HEK293 (cell line): ENCODE data around the gene GARIN5B.

ENCODE experiments used
- CTCF ChIP-seq: fragments of 450-650 bp; formaldehyde crosslinking; IDR thresholded peaks from 2 replicates; pipeline ENCODE4 v1.5.1; 2016; ENCODE audit warnings: missing biosample characterization, missing genetic modification characterization
- FEZF1 ChIP-seq: fragments of 450-650 bp; formaldehyde crosslinking; IDR thresholded peaks from 2 replicates; pipeline ENCODE4 v1.5.1; 2016; ENCODE audit warnings: missing biosample characterization, missing genetic modification characterization
- KLF10 ChIP-seq: fragments of 450-650 bp; IDR thresholded peaks from 2 replicates; pipeline ENCODE4 v1.5.1; 2018; ENCODE audit warnings: missing biosample characterization, mild to moderate bottlenecking, missing genetic modification characterization
- MYNN ChIP-seq: fragments of 450-650 bp; formaldehyde crosslinking; IDR thresholded peaks from 2 replicates; pipeline ENCODE4 v1.5.1; 2016; ENCODE audit warnings: missing biosample characterization, missing genetic modification characterization, borderline replicate concordance
- OVOL3 ChIP-seq: fragments of 450-650 bp; formaldehyde crosslinking; IDR thresholded peaks from 2 replicates; pipeline ENCODE4 v1.5.1; 2016; ENCODE audit warnings: missing biosample characterization, missing genetic modification characterization
- SCRT2 ChIP-seq: fragments of 450-650 bp; formaldehyde crosslinking; IDR thresholded peaks from 2 replicates; pipeline ENCODE4 v1.5.1; 2016; ENCODE audit warnings: missing biosample characterization, missing genetic modification characterization
- SP3 ChIP-seq: fragments of 450-650 bp; formaldehyde crosslinking; IDR thresholded peaks from 2 replicates; pipeline ENCODE4 v1.5.1; 2016; ENCODE audit warnings: missing biosample characterization, missing genetic modification characterization
- YY2 ChIP-seq: fragments of 450-650 bp; formaldehyde crosslinking; IDR thresholded peaks from 2 replicates; pipeline ENCODE4 v1.5.1; 2016; ENCODE audit warnings: missing biosample characterization, missing genetic modification characterization
- ZBTB44 ChIP-seq: fragments of 450-650 bp; IDR thresholded peaks from 2 replicates; pipeline ENCODE4 v1.5.1; 2018; ENCODE audit warnings: missing biosample characterization, mild to moderate bottlenecking, missing genetic modification characterization
- ZBTB48 ChIP-seq: fragments of 450-650 bp; formaldehyde crosslinking; IDR thresholded peaks from 2 replicates; pipeline ENCODE4 v1.5.1; 2016; ENCODE audit warnings: missing biosample characterization, missing genetic modification characterization
- ZFP69B ChIP-seq: fragments of 450-650 bp; formaldehyde crosslinking; IDR thresholded peaks from 2 replicates; pipeline ENCODE4 v1.5.1; 2016; ENCODE audit warnings: missing biosample characterization, missing genetic modification characterization
- ZNF133 ChIP-seq: fragments of 450-650 bp; formaldehyde crosslinking; IDR thresholded peaks from 2 replicates; pipeline ENCODE4 v1.5.1; 2016; ENCODE audit warnings: missing biosample characterization, missing genetic modification characterization
- ZNF148 ChIP-seq: fragments of 450-650 bp; formaldehyde crosslinking; IDR thresholded peaks from 2 replicates; pipeline ENCODE4 v1.5.0; 2017; ENCODE audit warnings: missing biosample characterization, missing genetic modification characterization, borderline replicate concordance
- ZNF169 ChIP-seq: fragments of 450-650 bp; formaldehyde crosslinking; IDR thresholded peaks from 2 replicates; pipeline ENCODE4 v1.5.1; 2016; ENCODE audit warnings: missing biosample characterization, missing genetic modification characterization
- ZNF175 ChIP-seq: fragments of 450-650 bp; formaldehyde crosslinking; IDR thresholded peaks from 2 replicates; pipeline ENCODE4 v1.5.1; 2016; ENCODE audit warnings: missing biosample characterization, missing genetic modification characterization
- ZNF2 ChIP-seq: fragments of 450-650 bp; formaldehyde crosslinking; IDR thresholded peaks from 2 replicates; pipeline ENCODE4 v1.5.1; 2016; ENCODE audit warnings: missing biosample characterization, missing genetic modification characterization
- ZNF214 ChIP-seq: fragments of 450-650 bp; formaldehyde crosslinking; IDR thresholded peaks from 2 replicates; pipeline ENCODE4 v1.5.1; 2017; ENCODE audit warnings: missing biosample characterization, mild to moderate bottlenecking, missing genetic modification characterization, borderline replicate concordance
- ZNF221 ChIP-seq: fragments of 450-650 bp; formaldehyde crosslinking; IDR thresholded peaks from 2 replicates; pipeline ENCODE4 v1.5.1; 2017; ENCODE audit warnings: missing biosample characterization, missing genetic modification characterization, borderline replicate concordance
- ZNF223 ChIP-seq: fragments of 450-650 bp; formaldehyde crosslinking; IDR thresholded peaks from 2 replicates; pipeline ENCODE4 v1.5.1; 2016; ENCODE audit warnings: missing biosample characterization, missing genetic modification characterization
- ZNF23 ChIP-seq: fragments of 450-650 bp; formaldehyde crosslinking; IDR thresholded peaks from 2 replicates; pipeline ENCODE4 v1.5.1; 2016; ENCODE audit warnings: missing biosample characterization, missing genetic modification characterization, borderline replicate concordance
- ZNF324 ChIP-seq: fragments of 450-650 bp; formaldehyde crosslinking; IDR thresholded peaks from 2 replicates; pipeline ENCODE4 v1.5.1; 2016; ENCODE audit warnings: missing biosample characterization, missing genetic modification characterization
- ZNF341 ChIP-seq: fragments of 450-650 bp; formaldehyde crosslinking; IDR thresholded peaks from 2 replicates; pipeline ENCODE4; 2016; ENCODE audit warnings: low read depth, missing biosample characterization, missing genetic modification characterization
- ZNF362 ChIP-seq: fragments of 450-650 bp; formaldehyde crosslinking; IDR thresholded peaks from 2 replicates; pipeline ENCODE4 v1.5.1; 2016; ENCODE audit warnings: missing biosample characterization, missing genetic modification characterization
- ZNF398 ChIP-seq: fragments of 450-650 bp; formaldehyde crosslinking; IDR thresholded peaks from 2 replicates; pipeline ENCODE4 v1.5.1; 2017; ENCODE audit warnings: missing biosample characterization, missing genetic modification characterization
- ZNF449 ChIP-seq: fragments of 450-650 bp; formaldehyde crosslinking; IDR thresholded peaks from 2 replicates; pipeline ENCODE4 v1.5.1; 2017; ENCODE audit warnings: missing biosample characterization, mild to moderate bottlenecking, missing genetic modification characterization, moderate library complexity
- ZNF48 ChIP-seq: fragments of 450-650 bp; formaldehyde crosslinking; IDR thresholded peaks from 2 replicates; pipeline ENCODE4 v1.5.1; 2016; ENCODE audit warnings: missing biosample characterization, missing genetic modification characterization
- ZNF488 ChIP-seq: fragments of 450-650 bp; formaldehyde crosslinking; IDR thresholded peaks from 2 replicates; pipeline ENCODE4 v1.5.1; 2016; ENCODE audit warnings: missing biosample characterization, missing genetic modification characterization
- ZNF510 ChIP-seq: fragments of 450-650 bp; formaldehyde crosslinking; IDR thresholded peaks from 2 replicates; pipeline ENCODE4 v1.5.1; 2018; ENCODE audit warnings: mild to moderate bottlenecking, missing genetic modification characterization, missing biosample characterization; ENCODE audit not compliant: insufficient replicate concordance
- ZNF600 ChIP-seq: fragments of 450-650 bp; formaldehyde crosslinking; IDR thresholded peaks from 2 replicates; pipeline ENCODE4 v1.5.1; 2016; ENCODE audit warnings: missing biosample characterization, missing genetic modification characterization
- ZNF626 ChIP-seq: fragments of 450-650 bp; sonication (Bioruptor Pico); formaldehyde crosslinking; IDR thresholded peaks from 2 replicates; pipeline ENCODE4 v1.5.1; 2018; ENCODE audit warnings: missing biosample characterization, missing genetic modification characterization, inconsistent platforms

GARIN5B gene

GRCh38 chr19:55333870-55334269 lies 29.2 kb downstream of the GARIN5B start (continued):
- TF ChIP-seq ZNF362 (tag by site-specific recombination) (no peak), YY2 (no peak), ZNF175 (tag by site-specific recombination) (no peak), ZFP69B (tag by site-specific recombination) (no peak), ZBTB44 (no peak), ZBTB48 (tag by site-specific recombination) (no peak), ZNF221 (tag by site-specific recombination) (no peak), ZNF169 (tag by site-specific recombination) (no peak), ZNF48 (no peak), ZNF23 (tag by site-specific recombination) (no peak), ZNF223 (no peak), SCRT2 (no peak), ZNF2 (tag by site-specific recombination) (no peak), ZNF133 (tag by site-specific recombination) (no peak), KLF10 (no peak), ZNF626 (tag by site-specific recombination) (no peak), ZNF600 (tag by site-specific recombination) (peak; percentile 66; the same call in 1 of the 2 replicates), MYNN (tag by site-specific recombination) (no peak), FEZF1 (0 out of 2 replicates have a peak, but pooled peaks have one; percentile 33), CTCF (tag by site-specific recombination) (no peak), ZNF341 (tag by site-specific recombination) (no peak), ZNF214 (tag by site-specific recombination) (no peak), ZNF148 (no peak), ZNF488 (no peak), OVOL3 (tag by site-specific recombination) (no peak), ZNF449 (tag by site-specific recombination) (0 out of 2 replicates have a peak, but pooled peaks have one; percentile 22), ZNF510 (tag by site-specific recombination) (no peak), SP3 (tag by site-specific recombination) (no peak), ZNF398 (tag by site-specific recombination) (no peak), ZNF324 (tag by site-specific recombination) (no peak)
